ENCODE measurements around the gene APAF1.
"Not testable (repeated sequence)": the region's sequence is repeated elsewhere in the genome, so short reads cannot be mapped to it uniquely, and the experiment has no call there.

Gene APAF1

GRCh38 chr12:98725476-98726247, 80.6 kb downstream of the APAF1 start:
- peak in 2 of 5 experiments; percentile 27 to 76 for DNase-seq

DNA sequence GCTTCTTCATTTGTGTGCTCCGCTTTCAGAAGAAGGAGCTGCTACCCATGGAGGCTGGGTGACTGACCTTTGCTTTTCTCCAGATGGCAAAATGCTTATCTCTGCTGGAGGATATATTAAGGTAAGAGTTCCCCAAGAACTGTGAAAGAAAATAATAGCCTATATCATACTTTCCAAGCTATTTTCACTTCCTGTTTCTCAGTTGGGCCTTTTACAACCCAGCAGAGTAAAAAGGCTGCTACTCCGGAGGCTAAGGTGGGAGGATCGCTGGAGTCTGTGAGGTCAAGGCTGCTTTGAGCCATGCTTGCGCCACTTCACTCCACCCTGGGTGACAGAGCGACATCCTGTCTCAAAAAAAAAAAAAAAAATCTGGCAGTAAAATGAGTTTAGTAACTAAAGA, 82.1 kb downstream of the APAF1 start:
- no peak for DNase-seq

- no peak for DNase-seq
Measured at GRCh38 chr12:98730412-98730811, 85.3 kb downstream of the APAF1 start.

GRCh38 chr12:98733667-98734350, 88.7 kb downstream of the APAF1 start:
- DNase-seq, result no peak

DNA sequence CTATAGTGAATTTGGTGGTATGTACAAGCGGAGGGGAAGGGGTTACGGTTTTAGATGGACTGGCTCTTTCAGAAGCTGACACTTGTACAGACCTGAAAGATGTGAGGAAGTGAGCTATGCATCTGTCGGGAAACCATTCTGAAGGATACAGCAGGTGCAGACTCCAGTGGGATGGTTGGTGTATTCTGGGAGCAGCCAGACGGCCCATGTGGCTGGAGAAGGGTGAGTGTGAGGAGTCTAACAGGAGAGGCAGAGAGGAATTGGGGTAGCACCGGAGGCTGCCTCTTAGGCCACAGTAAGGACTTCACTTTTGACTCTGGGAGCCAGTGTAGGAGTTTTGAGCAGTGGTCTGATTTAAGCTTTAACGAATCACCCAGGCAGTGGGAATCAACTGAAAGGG, 90.7 kb downstream of the APAF1 start:
- no peak for DNase-seq

DNA sequence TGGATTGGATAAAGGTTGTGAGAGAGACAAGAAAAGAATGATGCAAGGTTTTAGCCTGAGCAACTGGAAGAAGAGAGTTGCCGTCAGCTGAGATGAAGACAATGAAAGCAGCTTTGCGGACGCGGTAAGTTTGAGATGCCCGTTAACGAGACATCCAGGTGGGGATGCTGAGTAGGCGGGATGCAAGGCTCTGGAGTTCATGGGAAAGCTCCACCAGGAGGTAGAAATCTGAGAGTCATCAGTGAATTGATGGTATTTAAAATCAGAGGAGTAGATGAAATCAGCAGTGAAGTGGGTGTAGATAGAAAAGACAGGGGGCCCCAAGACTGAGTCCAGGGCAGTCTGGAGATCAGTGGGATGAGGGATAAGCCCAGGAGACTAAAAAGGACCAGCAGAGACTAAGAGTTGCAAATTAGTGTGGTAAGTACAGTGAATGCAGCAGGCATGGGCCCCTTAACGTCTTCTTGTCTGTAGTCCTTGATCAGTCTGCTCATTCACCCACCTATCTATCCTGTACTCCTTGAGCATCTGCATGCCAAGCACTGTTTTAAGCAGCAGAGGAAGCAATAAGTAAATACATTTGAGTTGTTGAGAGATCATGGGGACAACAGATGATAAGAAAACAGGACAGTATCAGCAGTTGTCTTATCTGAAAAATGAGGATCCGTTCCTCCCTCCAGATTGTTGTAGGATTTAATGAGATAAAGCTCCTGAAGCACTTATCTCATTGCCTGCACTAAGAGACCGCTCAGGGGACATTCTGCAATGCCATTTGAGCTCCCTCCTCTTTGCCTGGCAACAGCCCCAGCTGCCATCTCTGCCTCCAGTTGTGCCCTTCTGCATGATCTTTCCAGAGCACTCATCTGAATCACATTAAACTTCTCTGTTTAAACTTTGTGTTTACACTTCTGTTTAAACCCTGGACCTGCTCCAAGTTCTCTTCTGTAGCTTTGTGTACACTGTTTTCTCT, 91.5 kb downstream of the APAF1 start:
- DNase-seq, result no peak

- DNase-seq, result no peak
Measured at GRCh38 chr12:98737322-98737712, 92.2 kb downstream of the APAF1 start.

DNA sequence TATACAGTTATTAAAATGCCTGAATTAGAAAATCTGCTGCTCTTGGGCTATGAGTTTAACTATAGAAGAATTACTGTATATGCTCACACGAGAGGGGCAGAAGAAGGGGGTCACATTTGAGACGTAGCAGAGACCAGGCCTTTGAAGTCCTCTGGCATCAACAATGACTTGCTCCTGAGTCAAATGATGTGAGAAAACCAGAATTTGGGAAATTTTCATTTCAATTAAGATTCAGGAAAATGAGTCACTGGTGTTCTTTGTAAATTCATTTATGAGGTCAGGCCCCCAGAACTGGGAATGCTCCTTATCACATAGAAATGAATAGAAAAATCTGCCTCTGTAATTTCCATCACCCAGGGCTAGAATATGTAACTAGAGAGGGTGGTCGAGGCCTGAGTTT, 92.9 kb downstream of the APAF1 start:
- DNase-seq, result no peak

DNA sequence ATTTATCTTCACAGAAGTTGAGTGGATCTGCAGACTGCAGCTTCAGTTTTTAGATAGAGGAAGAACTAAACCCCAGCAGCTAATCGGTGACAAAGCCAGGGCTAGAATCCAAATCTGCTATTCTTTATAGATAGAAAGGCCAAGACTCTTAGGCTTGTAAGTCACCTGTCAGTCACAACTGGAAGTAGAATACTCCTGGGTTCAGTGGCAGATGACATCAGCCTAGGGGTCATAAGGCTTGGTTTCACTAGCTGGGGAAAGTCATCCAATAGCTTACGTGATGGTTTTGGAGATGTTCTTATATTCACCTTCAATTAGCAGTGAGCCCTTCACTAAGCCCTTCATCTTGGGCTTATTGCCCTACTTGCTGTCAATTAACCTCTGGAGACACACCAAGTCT, 93.4 kb downstream of the APAF1 start:
- DNase-seq, result no peak

DNA sequence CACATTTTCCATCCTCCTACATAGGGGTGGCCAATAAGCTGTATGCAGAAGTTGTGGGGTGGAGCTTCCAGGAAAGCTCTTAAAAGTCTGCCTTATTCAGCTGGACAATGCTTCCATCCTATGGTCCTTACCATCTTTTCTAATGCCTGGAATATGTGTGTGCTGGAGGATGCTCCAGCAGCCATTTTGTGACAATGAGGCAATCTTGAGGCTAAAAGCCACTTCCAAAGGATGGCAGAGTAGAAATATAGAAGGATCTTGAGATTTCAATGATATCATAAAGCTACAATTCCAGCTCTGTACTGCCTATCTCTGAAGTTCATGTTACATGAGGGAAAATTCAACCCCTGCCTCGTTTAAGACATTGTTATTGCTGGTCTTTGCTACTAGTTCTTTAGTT, 95.7 kb downstream of the APAF1 start:
- no peak for DNase-seq

GRCh38 chr12:98741196-98741555, 96.1 kb downstream of the APAF1 start:
- peak in 2 of 5 experiments; percentile 5 to 79 for DNase-seq

GRCh38 chr12:98741556-98742265, 96.6 kb downstream of the APAF1 start:
- DNase-seq, result peak in 1 of 5 experiments; percentile 58

DNA sequence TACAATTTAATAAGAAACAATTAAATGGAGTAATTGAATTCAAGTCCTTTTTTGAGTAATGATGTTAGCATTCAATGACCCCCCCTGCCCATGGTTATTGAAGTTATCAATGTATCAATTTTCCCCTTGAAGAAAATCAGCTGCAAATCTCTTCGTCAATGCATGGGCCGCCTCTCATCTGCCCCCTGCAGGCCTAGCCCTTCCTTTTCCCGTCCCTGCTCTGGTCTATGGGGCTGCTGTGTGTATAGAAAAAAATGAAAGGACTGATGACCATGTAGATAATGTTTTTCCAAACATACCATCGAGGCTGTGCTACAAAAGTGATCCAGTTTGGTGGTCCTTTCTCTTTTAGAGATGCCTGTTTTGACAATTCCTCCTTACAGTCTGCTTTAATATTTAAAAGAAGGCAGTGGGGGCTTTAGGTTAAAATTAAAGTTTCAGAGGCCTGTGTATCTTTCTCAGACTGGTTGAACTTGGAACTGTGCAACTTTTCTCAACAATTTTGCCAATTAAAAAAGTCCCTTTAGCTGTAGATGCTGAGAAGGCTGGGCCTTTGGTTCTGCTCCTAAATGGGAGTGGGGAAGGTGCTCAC, 98.4 kb downstream of the APAF1 start:
- peak in 2 of 5 experiments; percentile 15 to 77 for DNase-seq

DNA sequence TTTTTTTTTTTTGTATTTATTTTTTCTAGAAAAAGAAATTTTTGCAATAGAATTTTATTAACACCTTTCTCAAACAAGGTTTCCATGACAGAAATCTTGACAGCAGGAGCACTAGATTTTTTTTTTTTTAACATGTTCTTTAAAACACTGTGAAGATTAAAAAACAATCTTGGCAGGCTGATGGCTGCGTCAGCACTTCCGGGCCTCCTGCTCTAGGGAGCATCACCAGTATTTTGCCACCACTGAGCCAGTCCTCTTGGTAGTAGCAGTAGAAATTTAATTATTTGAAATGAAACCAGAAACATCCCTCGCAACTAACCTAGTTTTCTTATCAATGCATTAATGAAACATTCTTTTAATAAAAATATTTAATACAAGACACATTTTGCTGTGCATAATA, 99.6 kb downstream of the APAF1 start:
- peak in 1 of 5 experiments; percentile 73 for DNase-seq

- peak in 2 of 5 experiments; percentile 9 to 72 for DNase-seq
Measured at GRCh38 chr12:98745578-98746391, 100.7 kb downstream of the APAF1 start.

- no peak for DNase-seq
Measured at GRCh38 chr12:98748463-98748862, 103.4 kb downstream of the APAF1 start.

- no peak for DNase-seq
Measured at GRCh38 chr12:98750511-98750910, 105.4 kb downstream of the APAF1 start.

GRCh38 chr12:98751580-98752115, 106.6 kb downstream of the APAF1 start:
- no peak for DNase-seq

DNA sequence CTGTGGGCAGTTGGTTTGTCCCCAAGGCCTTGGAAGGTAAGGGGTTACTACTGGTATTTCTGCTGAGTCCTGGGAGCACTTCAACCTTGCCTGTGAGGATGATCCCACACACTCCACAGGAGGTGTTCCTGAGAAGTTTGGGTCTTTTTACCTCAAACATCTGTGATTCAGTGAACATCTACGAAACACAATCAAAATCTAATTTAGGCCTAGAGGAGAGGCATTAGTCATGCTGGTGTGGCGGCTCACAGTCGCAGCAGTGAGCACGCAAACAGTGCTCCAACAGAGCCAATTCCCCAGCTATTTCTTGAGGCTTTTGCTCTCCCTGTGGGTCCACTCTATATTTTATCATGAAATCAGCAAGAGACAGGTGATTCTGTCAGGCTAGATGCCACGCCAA, 107.6 kb downstream of the APAF1 start:
- DNase-seq, result no peak

- DNase-seq, result peak in 2 of 5 experiments; percentile 9 to 93
Measured at GRCh38 chr12:98754095-98754494, 109.0 kb downstream of the APAF1 start.

GRCh38 chr12:98755855-98756254, 110.8 kb downstream of the APAF1 start:
- not testable (repeated sequence) for DNase-seq

Data from T-helper 2 cell (primary cell).